ENCODE results near the gene PPP1R9B.

Gene PPP1R9B, protein sequence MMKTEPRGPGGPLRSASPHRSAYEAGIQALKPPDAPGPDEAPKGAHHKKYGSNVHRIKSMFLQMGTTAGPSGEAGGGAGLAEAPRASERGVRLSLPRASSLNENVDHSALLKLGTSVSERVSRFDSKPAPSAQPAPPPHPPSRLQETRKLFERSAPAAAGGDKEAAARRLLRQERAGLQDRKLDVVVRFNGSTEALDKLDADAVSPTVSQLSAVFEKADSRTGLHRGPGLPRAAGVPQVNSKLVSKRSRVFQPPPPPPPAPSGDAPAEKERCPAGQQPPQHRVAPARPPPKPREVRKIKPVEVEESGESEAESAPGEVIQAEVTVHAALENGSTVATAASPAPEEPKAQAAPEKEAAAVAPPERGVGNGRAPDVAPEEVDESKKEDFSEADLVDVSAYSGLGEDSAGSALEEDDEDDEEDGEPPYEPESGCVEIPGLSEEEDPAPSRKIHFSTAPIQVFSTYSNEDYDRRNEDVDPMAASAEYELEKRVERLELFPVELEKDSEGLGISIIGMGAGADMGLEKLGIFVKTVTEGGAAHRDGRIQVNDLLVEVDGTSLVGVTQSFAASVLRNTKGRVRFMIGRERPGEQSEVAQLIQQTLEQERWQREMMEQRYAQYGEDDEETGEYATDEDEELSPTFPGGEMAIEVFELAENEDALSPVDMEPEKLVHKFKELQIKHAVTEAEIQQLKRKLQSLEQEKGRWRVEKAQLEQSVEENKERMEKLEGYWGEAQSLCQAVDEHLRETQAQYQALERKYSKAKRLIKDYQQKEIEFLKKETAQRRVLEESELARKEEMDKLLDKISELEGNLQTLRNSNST

DNA sequence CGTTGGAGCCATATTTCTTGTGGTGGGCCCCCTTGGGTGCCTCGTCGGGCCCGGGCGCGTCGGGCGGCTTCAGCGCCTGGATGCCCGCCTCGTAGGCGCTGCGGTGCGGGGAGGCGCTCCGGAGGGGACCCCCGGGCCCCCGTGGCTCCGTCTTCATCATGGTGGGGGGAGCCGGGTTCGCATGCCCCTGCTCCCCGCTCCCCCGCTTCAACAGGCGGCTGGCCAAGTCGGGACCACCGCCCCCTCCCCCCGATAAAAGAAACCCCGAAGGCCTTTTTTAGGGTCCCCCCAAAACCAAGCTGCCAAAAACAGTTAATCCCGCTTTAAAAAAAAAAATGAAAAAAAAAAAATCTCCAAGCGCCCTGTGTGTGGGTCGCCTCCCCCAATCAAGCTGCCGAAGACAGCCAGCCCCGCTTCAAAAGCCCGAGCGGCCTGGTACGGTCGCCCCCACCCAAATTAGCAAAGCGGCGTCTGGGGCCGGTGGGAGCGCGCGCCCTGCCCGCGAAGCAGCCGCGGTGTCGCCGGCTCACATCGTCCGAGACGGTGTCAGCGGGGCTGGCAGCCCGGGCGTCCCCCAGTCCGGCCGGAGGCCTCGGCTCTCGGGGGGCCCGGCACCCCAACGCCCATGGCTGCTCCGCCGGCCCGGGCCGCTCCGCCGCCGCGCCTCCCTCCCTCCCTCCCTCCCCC is at the start of gene PPP1R9B:
Gene PPP1R9B, minus strand, starts transcription at position 324 of the 687 bp plus-strand sequence. Its CDS starts 164 bp downstream, at position 160.
- Mint-ChIP-seq H3K4me1 (ENCODE audit: low read depth) (peaks cover 41% of the 10 kb centered on the region), H3K4me3 (peak within 1 kb of the TSS; percentile 91)
- DNase-seq (ENCODE audit: low spot score) = no peak

DNA sequence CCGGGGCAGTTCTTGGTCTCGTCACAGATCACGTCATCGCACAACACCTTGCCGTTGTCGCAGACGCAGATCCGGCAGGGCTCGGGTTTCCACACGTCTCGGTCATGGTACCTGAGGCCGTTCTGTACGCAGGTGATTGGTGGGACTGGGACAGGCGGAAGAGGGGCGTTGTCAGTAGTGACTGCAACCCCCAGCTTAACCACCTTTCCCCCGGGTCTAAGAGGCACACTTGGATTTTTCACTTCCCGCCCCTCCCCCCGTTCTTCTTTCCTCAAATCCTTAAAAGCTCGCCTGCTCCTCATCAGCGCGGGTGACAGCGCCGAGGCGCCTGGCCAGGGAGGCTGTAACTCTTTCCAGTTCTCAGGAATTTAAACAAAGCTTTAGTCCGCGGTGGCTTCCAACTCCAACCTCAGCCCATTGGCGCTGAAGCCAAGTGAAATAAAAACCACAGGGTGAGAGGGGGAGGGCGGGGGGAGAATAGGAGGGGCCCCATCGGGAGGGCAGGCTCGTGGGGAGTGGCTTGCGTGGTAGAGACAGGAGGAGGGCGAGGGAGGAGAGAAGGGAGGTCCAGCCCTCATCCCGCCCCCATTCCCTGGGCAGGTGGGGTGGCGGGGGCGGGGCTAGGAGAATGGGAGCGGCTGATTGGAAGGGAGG is 49.5 kb upstream of the PPP1R9B start:
- Mint-ChIP-seq H3K4me3 (peak overlapping the region; percentile 83), H3K27me3 (ENCODE audit: low read depth) (peaks cover 42% of the 10 kb centered on the region), H3K36me3 (ENCODE audit: low read depth) (peaks cover 2% of the 10 kb centered on the region), H3K27ac (peak overlapping the region; percentile 75), H3K9me3 (no peaks in the 10 kb centered on the region), H3K4me1 (ENCODE audit: low read depth) (peaks cover 18% of the 10 kb centered on the region)
- DNase-seq (ENCODE audit: low spot score) = peak; percentile 68

More for the DNA sequence above, at the start of gene PPP1R9B:
- peaks cover 32% of the 10 kb centered on the region for H3K36me3 Mint-ChIP-seq (ENCODE audit: low read depth)
- no peaks in the 10 kb centered on the region for H3K27me3 Mint-ChIP-seq (ENCODE audit: low read depth)
- peak within 1 kb of the TSS; percentile 94 for H3K27ac Mint-ChIP-seq
- H3K9me3 Mint-ChIP-seq = no peaks in the 10 kb centered on the region

- peak overlapping the region; percentile 83 for H3K4me3 Mint-ChIP-seq
- DNase-seq (ENCODE audit: low spot score) = no peak
- H3K9me3 Mint-ChIP-seq = no peaks in the 10 kb centered on the region
- peaks cover 2% of the 10 kb centered on the region for H3K36me3 Mint-ChIP-seq (ENCODE audit: low read depth)
- H3K27me3 Mint-ChIP-seq (ENCODE audit: low read depth) = peaks cover 37% of the 10 kb centered on the region
- no peak overlapping the region for H3K27ac Mint-ChIP-seq
- peaks cover 18% of the 10 kb centered on the region for H3K4me1 Mint-ChIP-seq (ENCODE audit: low read depth)
Measured at GRCh38 chr17:50199211-50199802, 48.8 kb upstream of the PPP1R9B start.

- peak; percentile 60 for DNase-seq (ENCODE audit: low spot score)
- Mint-ChIP-seq H3K4me3 (peak overlapping the region; percentile 62), H3K9me3 (no peaks in the 10 kb centered on the region), H3K27ac (peak overlapping the region; percentile 10), H3K36me3 (ENCODE audit: low read depth) (peaks cover 2% of the 10 kb centered on the region), H3K4me1 (ENCODE audit: low read depth) (peaks cover 18% of the 10 kb centered on the region), H3K27me3 (ENCODE audit: low read depth) (peaks cover 32% of the 10 kb centered on the region)
Measured at GRCh38 chr17:50198026-50198669, 47.7 kb upstream of the PPP1R9B start.

DNA sequence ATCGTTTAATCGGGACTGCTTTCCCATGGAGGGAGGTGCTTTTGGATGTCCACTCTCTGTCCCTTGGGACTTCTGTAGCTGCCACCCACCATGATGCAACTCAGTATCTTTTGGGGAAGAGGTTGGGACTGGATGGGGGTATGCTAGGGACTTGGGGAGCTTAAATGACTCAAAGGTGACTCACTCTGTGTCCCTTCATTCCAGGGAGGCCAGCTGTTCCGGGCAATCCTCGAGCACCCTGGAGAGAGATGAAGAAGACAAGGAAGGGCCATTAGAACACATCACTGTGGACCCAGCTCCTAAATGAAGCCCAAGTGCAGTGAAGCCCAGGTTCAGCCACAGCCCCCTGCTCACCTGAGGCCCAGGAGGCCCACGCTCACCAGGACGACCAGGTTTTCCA is 46.3 kb upstream of the PPP1R9B start:
- no peak for DNase-seq (ENCODE audit: low spot score)
- no peak overlapping the region for H3K4me3 Mint-ChIP-seq
- no peaks in the 10 kb centered on the region for H3K9me3 Mint-ChIP-seq
- peaks cover 21% of the 10 kb centered on the region for H3K27me3 Mint-ChIP-seq (ENCODE audit: low read depth)
- no peak overlapping the region for H3K27ac Mint-ChIP-seq
- peaks cover 18% of the 10 kb centered on the region for H3K4me1 Mint-ChIP-seq (ENCODE audit: low read depth)
- H3K36me3 Mint-ChIP-seq (ENCODE audit: low read depth) = peaks cover 2% of the 10 kb centered on the region

- Mint-ChIP-seq H3K27me3 (ENCODE audit: low read depth) (peaks cover 13% of the 10 kb centered on the region), H3K9me3 (no peaks in the 10 kb centered on the region), H3K4me1 (ENCODE audit: low read depth) (peaks cover 15% of the 10 kb centered on the region), H3K4me3 (no peak overlapping the region), H3K36me3 (ENCODE audit: low read depth) (peaks cover 2% of the 10 kb centered on the region), H3K27ac (no peak overlapping the region)
- no peak for DNase-seq (ENCODE audit: low spot score)
Measured at GRCh38 chr17:50196036-50196435, 45.6 kb upstream of the PPP1R9B start.

DNA sequence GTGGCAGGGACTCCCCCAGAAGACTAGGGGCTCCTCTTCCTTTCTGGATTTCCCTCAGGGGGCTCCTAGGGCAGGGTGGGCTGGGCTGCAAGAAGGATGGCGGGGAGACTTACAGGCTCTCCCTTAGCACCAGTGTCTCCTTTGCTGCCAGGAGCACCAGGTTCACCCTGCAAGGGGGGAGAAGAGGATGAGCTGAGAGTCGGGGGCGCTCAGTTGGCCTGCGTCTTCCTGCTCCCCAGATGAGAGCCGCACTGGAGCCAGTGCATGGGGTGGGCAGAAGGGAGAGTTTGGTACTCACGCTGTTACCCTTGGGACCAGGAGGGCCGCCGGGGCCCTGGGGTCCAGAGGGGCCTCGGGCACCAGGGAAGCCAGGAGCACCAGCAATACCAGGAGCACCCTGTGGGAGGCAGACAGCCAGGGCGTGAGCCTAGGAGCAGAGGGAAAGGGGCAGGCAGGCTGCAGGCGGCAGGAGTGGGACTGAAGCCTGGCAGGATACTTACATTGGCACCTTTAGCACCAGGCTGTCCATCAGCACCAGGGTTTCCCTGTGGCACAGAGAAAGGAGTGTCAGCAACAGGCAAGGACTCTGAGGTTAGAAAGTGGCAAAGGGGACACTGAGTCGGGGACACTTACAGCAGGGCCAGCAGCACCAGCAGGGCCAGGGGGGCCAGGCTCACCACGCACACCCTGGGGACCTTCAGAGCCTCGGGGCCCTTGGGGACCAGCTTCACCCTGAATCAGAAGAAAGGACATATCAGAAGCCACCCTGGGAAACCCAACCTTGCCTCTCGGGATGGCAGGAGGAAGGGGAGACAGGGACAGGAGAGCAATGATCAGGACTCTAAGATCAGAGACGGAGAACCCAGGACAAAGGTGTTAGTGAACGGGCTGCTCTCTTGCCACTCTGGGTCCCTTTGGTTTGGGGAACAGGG is 44.7 kb upstream of the PPP1R9B start:
- H3K4me1 Mint-ChIP-seq (ENCODE audit: low read depth) = peaks cover 10% of the 10 kb centered on the region
- no peak for DNase-seq (ENCODE audit: low spot score)
- no peak overlapping the region for H3K27ac Mint-ChIP-seq
- H3K36me3 Mint-ChIP-seq (ENCODE audit: low read depth) = no peaks in the 10 kb centered on the region
- H3K4me3 Mint-ChIP-seq = no peak overlapping the region
- no peaks in the 10 kb centered on the region for H3K9me3 Mint-ChIP-seq
- peaks cover 8% of the 10 kb centered on the region for H3K27me3 Mint-ChIP-seq (ENCODE audit: low read depth)

GRCh38 chr17:50194140-50194933 is 43.9 kb upstream of the PPP1R9B start:
- Mint-ChIP-seq H3K4me3 (no peak overlapping the region), H3K27me3 (ENCODE audit: low read depth) (peaks cover 8% of the 10 kb centered on the region), H3K9me3 (no peaks in the 10 kb centered on the region), H3K4me1 (ENCODE audit: low read depth) (peaks cover 6% of the 10 kb centered on the region), H3K36me3 (ENCODE audit: low read depth) (no peaks in the 10 kb centered on the region), H3K27ac (no peak overlapping the region)
- no peak for DNase-seq (ENCODE audit: low spot score)

- no peaks in the 10 kb centered on the region for H3K9me3 Mint-ChIP-seq
- no peak overlapping the region for H3K27ac Mint-ChIP-seq
- DNase-seq (ENCODE audit: low spot score) = no peak
- no peaks in the 10 kb centered on the region for H3K27me3 Mint-ChIP-seq (ENCODE audit: low read depth)
- no peaks in the 10 kb centered on the region for H3K4me1 Mint-ChIP-seq (ENCODE audit: low read depth)
- H3K36me3 Mint-ChIP-seq (ENCODE audit: low read depth) = no peaks in the 10 kb centered on the region
- no peak overlapping the region for H3K4me3 Mint-ChIP-seq
Measured at GRCh38 chr17:50192618-50193291, 42.3 kb upstream of the PPP1R9B start.

GRCh38 chr17:50192144-50192617 is 41.7 kb upstream of the PPP1R9B start:
- Mint-ChIP-seq H3K36me3 (ENCODE audit: low read depth) (no peaks in the 10 kb centered on the region), H3K4me3 (no peak overlapping the region)
- DNase-seq (ENCODE audit: low spot score) = no peak

More at GRCh38 chr17:50192144-50192617, 41.7 kb upstream of the PPP1R9B start:
- Mint-ChIP-seq H3K27me3 (ENCODE audit: low read depth) (no peaks in the 10 kb centered on the region), H3K9me3 (no peaks in the 10 kb centered on the region), H3K4me1 (ENCODE audit: low read depth) (no peaks in the 10 kb centered on the region), H3K27ac (no peak overlapping the region)

Measured in T-helper 2 cell treated with Interferon-gamma antibody and Interleukin-4, amounts not matched to agents 5 μg/mL and 100 μg/mL, for 36 hours (primary cell).